ENCODE results near the gene L3MBTL4.
"Not testable (repeated sequence)": the region's sequence is repeated elsewhere in the genome, so short reads cannot be mapped to it uniquely, and the experiment has no call there.

Gene L3MBTL4

GRCh38 chr18:6079406-6079805 lies 335.3 kb downstream of the L3MBTL4 start:
- no peak for DNase-seq

GRCh38 chr18:6078877-6079276 lies 335.8 kb downstream of the L3MBTL4 start:
- no peak for DNase-seq

GRCh38 chr18:6072423-6072822 lies 342.3 kb downstream of the L3MBTL4 start:
- DNase-seq: not testable (repeated sequence)

- DNase-seq: no peak
These were observed 345.2 kb downstream of the L3MBTL4 start for GRCh38 chr18:6069539-6069938.

- no peak for DNase-seq
These were observed 345.6 kb downstream of the L3MBTL4 start for GRCh38 chr18:6069103-6069502.

- no peak for DNase-seq
These were observed 354.6 kb downstream of the L3MBTL4 start for GRCh38 chr18:6060149-6060548.

GRCh38 chr18:6059551-6059950 lies 355.2 kb downstream of the L3MBTL4 start:
- DNase-seq: no peak

- no peak for DNase-seq
These were observed 355.8 kb downstream of the L3MBTL4 start for GRCh38 chr18:6058941-6059340.

- no peak for DNase-seq
These were observed 357.1 kb downstream of the L3MBTL4 start for GRCh38 chr18:6057604-6058003.

GRCh38 chr18:6056171-6056910 lies 358.4 kb downstream of the L3MBTL4 start:
- no peak for DNase-seq

- DNase-seq: no peak
These were observed 359.0 kb downstream of the L3MBTL4 start for GRCh38 chr18:6055711-6056110.

GRCh38 chr18:6054256-6054842 lies 360.4 kb downstream of the L3MBTL4 start:
- no peak for DNase-seq

GRCh38 chr18:6052449-6052913 lies 362.2 kb downstream of the L3MBTL4 start:
- DNase-seq: no peak

GRCh38 chr18:6047596-6047995 lies 367.1 kb downstream of the L3MBTL4 start:
- DNase-seq: not testable (repeated sequence)

GRCh38 chr18:6044773-6045172 lies 369.9 kb downstream of the L3MBTL4 start:
- DNase-seq: no peak

- no peak for DNase-seq
These were observed 370.4 kb downstream of the L3MBTL4 start for GRCh38 chr18:6044319-6044718.

- no peak for DNase-seq
These were observed 375.7 kb downstream of the L3MBTL4 start for GRCh38 chr18:6039055-6039454.

- no peak for DNase-seq
These were observed 383.3 kb downstream of the L3MBTL4 start for GRCh38 chr18:6031442-6031841.

GRCh38 chr18:6031002-6031401 lies 383.7 kb downstream of the L3MBTL4 start:
- no peak for DNase-seq

- no peak for DNase-seq
These were observed 389.9 kb downstream of the L3MBTL4 start for GRCh38 chr18:6024745-6025248.

- DNase-seq: no peak
These were observed 391.2 kb downstream of the L3MBTL4 start for GRCh38 chr18:6023551-6023950.

GRCh38 chr18:6022845-6023244 lies 391.9 kb downstream of the L3MBTL4 start:
- no peak for DNase-seq

- DNase-seq: no peak
These were observed 392.7 kb downstream of the L3MBTL4 start for GRCh38 chr18:6022074-6022444.

- no peak for DNase-seq
These were observed 393.2 kb downstream of the L3MBTL4 start for GRCh38 chr18:6021306-6022073.
